Dendritic cell treated with granulocyte-macrophage colony-stimulating factor and Interleukin-4, amounts not matched to agents 40 ng/mL and 50 ng/mL, for 4 days (primary cell): Measurements from ENCODE around the gene CTAGE1.

Source experiments
- H3K27ac Mint-ChIP-seq: one replicate; pipeline ENCODE4 v1.8.0; 2022; ENCODE audit warnings: mild to moderate bottlenecking, mixed read lengths
- H3K27me3 Mint-ChIP-seq: one replicate; pipeline ENCODE4 v1.8.0; 2022; ENCODE audit warnings: mild to moderate bottlenecking, mixed read lengths
- H3K36me3 Mint-ChIP-seq: one replicate; pipeline ENCODE4 v1.8.0; 2022; ENCODE audit warnings: low read depth, mixed read lengths
- H3K4me1 Mint-ChIP-seq: one replicate; pipeline ENCODE4 v1.8.0; 2022; ENCODE audit warnings: low read depth, mixed read lengths
- H3K4me3 Mint-ChIP-seq: one replicate; pipeline ENCODE4 v1.8.0; 2022; ENCODE audit warnings: mild to moderate bottlenecking, moderate library complexity, mixed read lengths
- H3K9me3 Mint-ChIP-seq: one replicate; pipeline ENCODE4 v1.8.0; 2022; ENCODE audit warnings: mixed read lengths
- intact Hi-C: fragments of 100-400 bp; cut with micrococcal nuclease; formaldehyde crosslinking; loops from one replicate; pipeline ENCODE4 v1.15.0; 2022

CTAGE1 gene

DNA sequence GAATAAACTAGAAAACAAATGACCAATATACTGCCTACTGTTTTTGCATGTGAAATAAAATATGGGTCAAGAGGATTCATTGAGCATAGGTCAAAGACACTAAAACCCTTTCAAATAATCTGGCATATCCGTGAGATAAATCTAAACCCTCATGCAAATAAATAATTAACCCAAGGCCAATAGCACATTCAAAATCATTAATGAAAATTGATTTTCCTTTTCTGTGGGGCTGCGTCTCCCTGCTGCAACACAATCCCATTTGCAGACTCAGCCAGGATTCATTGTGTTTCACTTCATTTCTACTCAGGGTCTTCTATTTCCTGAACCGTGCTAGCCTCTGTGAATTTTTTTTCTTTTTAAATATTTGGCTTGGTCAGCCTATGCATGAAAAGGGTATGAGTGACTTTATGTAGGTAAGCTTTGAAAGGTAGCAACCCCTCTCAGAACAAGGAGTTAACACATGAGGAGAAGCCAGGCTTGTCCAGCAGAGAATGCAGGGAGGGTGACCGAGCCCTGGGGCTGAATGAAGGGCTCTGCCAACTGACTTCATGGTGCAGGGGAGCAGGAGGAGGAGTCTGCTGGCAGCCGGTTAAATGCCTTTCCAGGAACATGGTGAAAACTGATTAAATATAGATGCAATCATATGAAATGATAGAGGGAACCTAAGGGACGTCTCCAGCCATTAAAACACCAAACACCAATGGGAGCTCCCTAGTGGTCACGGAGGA is 10.3 kb upstream of the CTAGE1 start:
- Mint-ChIP-seq H3K4me3 (no peak overlapping the region), H3K36me3 (no peaks in the 10 kb centered on the region), H3K4me1 (no peaks in the 10 kb centered on the region), H3K27me3 (no peaks in the 10 kb centered on the region), H3K9me3 (no peaks in the 10 kb centered on the region), H3K27ac (no peak overlapping the region)
- intact Hi-C loops: no loop called here

DNA sequence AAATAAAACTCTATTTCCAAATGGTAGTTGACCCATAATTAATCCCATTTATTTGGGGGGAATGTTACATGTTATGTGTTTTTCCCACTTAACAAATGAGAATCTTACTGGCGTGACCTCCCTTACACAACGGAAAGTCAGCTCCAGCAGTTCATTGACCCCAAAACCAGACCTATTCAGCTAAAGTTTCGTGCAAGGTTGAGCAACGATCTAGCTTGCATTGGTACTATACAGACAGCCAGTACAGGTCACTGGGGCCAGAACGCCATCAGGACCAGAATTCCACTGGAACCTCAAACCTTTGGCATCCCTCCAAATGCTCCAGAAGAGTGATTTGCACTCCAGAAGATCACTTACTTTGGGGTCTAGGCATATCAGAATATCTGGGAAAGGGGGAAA is 6.8 kb upstream of the CTAGE1 start:
- Mint-ChIP-seq H3K36me3 (no peaks in the 10 kb centered on the region), H3K4me1 (no peaks in the 10 kb centered on the region), H3K4me3 (no peak overlapping the region), H3K27ac (no peak overlapping the region), H3K27me3 (no peaks in the 10 kb centered on the region), H3K9me3 (peaks cover 10% of the 10 kb centered on the region)
- intact Hi-C loops: no loop called here

- Mint-ChIP-seq H3K4me1 (no peaks in the 10 kb centered on the region), H3K9me3 (peaks cover 12% of the 10 kb centered on the region), H3K4me3 (no peak overlapping the region), H3K27ac (no peak overlapping the region), H3K36me3 (no peaks in the 10 kb centered on the region), H3K27me3 (no peaks in the 10 kb centered on the region)
- intact Hi-C loops: no loop called here
These were observed 6.3 kb upstream of the CTAGE1 start for GRCh38 chr18:22423878-22424564.

GRCh38 chr18:22422909-22423548 is 5.3 kb upstream of the CTAGE1 start:
- Mint-ChIP-seq H3K27ac (no peak overlapping the region), H3K4me3 (no peak overlapping the region), H3K9me3 (peaks cover 22% of the 10 kb centered on the region), H3K27me3 (no peaks in the 10 kb centered on the region), H3K4me1 (no peaks in the 10 kb centered on the region), H3K36me3 (no peaks in the 10 kb centered on the region)
- intact Hi-C loops: no loop called here

DNA sequence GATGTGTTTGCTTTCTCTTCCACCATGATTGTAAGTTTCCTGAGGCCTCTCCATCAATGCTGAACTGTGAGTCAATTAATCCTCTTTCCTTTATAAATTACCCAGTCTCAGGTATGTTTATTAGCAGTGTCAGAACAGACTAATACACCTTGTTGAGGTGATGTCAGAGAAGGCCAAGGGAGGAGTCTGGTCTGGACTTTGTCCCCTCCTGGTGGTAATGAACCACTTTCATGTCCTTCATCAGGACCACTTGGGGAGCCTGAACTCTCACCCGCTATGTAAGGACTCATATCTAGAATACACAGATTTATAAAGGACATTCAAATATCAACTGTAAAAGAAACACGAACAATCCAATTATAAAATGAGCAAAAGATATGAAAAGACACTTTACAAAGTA is 2.9 kb upstream of the CTAGE1 start:
- Mint-ChIP-seq H3K36me3 (no peaks in the 10 kb centered on the region), H3K27ac (no peak overlapping the region), H3K4me3 (no peak overlapping the region), H3K9me3 (peaks cover 38% of the 10 kb centered on the region), H3K27me3 (no peaks in the 10 kb centered on the region), H3K4me1 (no peaks in the 10 kb centered on the region)
- intact Hi-C loops: no loop called here

- no peaks in the 10 kb centered on the region for H3K4me1 Mint-ChIP-seq
- intact Hi-C loops: no loop called here
- H3K9me3 Mint-ChIP-seq: peaks cover 32% of the 10 kb centered on the region
These were observed 5.4 kb downstream of the CTAGE1 start for GRCh38 chr18:22412176-22412911.

GRCh38 chr18:22411446-22411845 is 6.3 kb downstream of the CTAGE1 start:
- Mint-ChIP-seq H3K36me3 (no peaks in the 10 kb centered on the region), H3K4me1 (no peaks in the 10 kb centered on the region), H3K27ac (no peak overlapping the region), H3K9me3 (peaks cover 27% of the 10 kb centered on the region), H3K27me3 (no peaks in the 10 kb centered on the region), H3K4me3 (no peak overlapping the region)
- intact Hi-C loops: no loop called here

More at GRCh38 chr18:22412176-22412911, 5.4 kb downstream of the CTAGE1 start:
- no peak overlapping the region for H3K27ac Mint-ChIP-seq
- H3K4me3 Mint-ChIP-seq: no peak overlapping the region
- no peaks in the 10 kb centered on the region for H3K36me3 Mint-ChIP-seq
- no peaks in the 10 kb centered on the region for H3K27me3 Mint-ChIP-seq

GRCh38 chr18:22410126-22410525 is 7.6 kb downstream of the CTAGE1 start:
- intact Hi-C loops: no loop called here
- no peak overlapping the region for H3K4me3 Mint-ChIP-seq
- no peak overlapping the region for H3K27ac Mint-ChIP-seq
- no peaks in the 10 kb centered on the region for H3K36me3 Mint-ChIP-seq
- no peaks in the 10 kb centered on the region for H3K4me1 Mint-ChIP-seq
- peaks cover 27% of the 10 kb centered on the region for H3K9me3 Mint-ChIP-seq
- H3K27me3 Mint-ChIP-seq: no peaks in the 10 kb centered on the region

DNA sequence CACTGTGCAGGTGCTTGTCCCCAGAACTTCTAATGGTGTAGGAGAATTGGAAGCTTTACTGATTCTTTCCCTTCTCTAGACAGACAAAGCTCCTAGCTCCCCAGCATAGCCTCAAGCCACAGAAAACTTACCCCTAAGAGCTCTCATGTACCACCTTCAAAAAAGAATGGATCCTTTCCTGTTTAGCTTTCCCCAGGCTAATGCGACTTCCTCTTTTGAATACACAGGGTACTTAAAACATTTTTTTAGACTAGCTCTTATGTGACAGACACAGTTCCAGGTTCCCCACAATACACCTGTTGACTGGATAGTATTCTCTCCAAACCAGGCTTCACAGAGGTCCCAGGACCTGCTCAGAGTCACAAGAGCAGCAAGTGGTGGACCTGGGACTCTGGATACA is 8.3 kb downstream of the CTAGE1 start:
- Mint-ChIP-seq H3K9me3 (peaks cover 27% of the 10 kb centered on the region), H3K27me3 (no peaks in the 10 kb centered on the region), H3K36me3 (no peaks in the 10 kb centered on the region), H3K4me1 (no peaks in the 10 kb centered on the region), H3K4me3 (no peak overlapping the region), H3K27ac (no peak overlapping the region)
- intact Hi-C loops: no loop called here

GRCh38 chr18:22408059-22408458 is 9.7 kb downstream of the CTAGE1 start:
- no peaks in the 10 kb centered on the region for H3K36me3 Mint-ChIP-seq
- H3K27ac Mint-ChIP-seq: no peak overlapping the region
- peaks cover 27% of the 10 kb centered on the region for H3K9me3 Mint-ChIP-seq
- H3K4me3 Mint-ChIP-seq: no peak overlapping the region
- intact Hi-C loops: no loop called here
- no peaks in the 10 kb centered on the region for H3K27me3 Mint-ChIP-seq
- H3K4me1 Mint-ChIP-seq: no peaks in the 10 kb centered on the region

DNA sequence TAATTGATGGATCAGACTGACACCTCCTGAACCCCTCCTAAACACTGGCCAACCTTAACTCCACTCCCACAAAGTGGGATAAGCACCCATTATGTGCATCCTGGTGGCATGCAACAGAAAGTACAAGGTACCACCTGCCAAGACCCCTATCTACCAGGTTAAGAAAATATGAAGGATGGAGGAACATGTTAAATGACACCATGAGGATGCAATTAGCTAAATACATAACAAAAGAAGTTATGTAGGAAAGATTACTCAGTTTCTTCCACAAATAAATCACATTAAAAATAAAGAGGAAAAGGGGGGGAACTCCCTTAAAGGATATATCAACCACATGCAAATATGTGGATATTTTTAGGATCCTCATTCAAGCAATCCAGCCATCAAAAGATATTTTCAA is 12.6 kb downstream of the CTAGE1 start:
- intact Hi-C loops: no loop called here
- Mint-ChIP-seq H3K4me1 (no peaks in the 10 kb centered on the region), H3K9me3 (peaks cover 27% of the 10 kb centered on the region), H3K36me3 (no peaks in the 10 kb centered on the region), H3K27me3 (no peaks in the 10 kb centered on the region), H3K4me3 (no peak overlapping the region), H3K27ac (no peak overlapping the region)

DNA sequence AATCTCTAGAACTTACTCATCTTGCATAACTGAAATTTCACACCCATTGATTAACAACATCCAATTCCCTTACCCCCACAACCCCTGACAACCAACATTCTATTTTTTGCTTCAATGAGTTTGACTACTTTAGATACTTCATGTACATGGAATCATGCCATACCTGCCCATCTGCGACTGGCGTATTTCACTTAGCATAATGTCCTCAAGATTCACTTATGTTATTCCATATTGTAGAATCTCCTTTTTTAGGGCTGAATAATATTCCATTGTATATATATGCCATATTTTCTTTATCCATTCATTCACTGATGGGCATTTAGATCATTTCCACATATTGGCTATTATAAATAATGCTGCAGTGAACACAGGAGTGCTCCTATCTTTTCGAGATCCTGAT is 13.8 kb downstream of the CTAGE1 start:
- H3K27ac Mint-ChIP-seq: no peak overlapping the region
- H3K9me3 Mint-ChIP-seq: peaks cover 20% of the 10 kb centered on the region
- intact Hi-C loops: no loop called here
- H3K4me3 Mint-ChIP-seq: no peak overlapping the region
- H3K4me1 Mint-ChIP-seq: no peaks in the 10 kb centered on the region
- no peaks in the 10 kb centered on the region for H3K27me3 Mint-ChIP-seq
- H3K36me3 Mint-ChIP-seq: no peaks in the 10 kb centered on the region

GRCh38 chr18:22399949-22400348 is 17.8 kb downstream of the CTAGE1 start:
- H3K9me3 Mint-ChIP-seq: no peaks in the 10 kb centered on the region
- intact Hi-C loops: no loop called here
- no peaks in the 10 kb centered on the region for H3K27me3 Mint-ChIP-seq
- no peak overlapping the region for H3K27ac Mint-ChIP-seq
- no peaks in the 10 kb centered on the region for H3K4me1 Mint-ChIP-seq
- H3K4me3 Mint-ChIP-seq: no peak overlapping the region
- no peaks in the 10 kb centered on the region for H3K36me3 Mint-ChIP-seq

GRCh38 chr18:22398464-22398863 is 19.3 kb downstream of the CTAGE1 start:
- intact Hi-C loops: no loop called here

More at GRCh38 chr18:22398464-22398863, 19.3 kb downstream of the CTAGE1 start:
- Mint-ChIP-seq H3K27ac (no peak overlapping the region), H3K36me3 (no peaks in the 10 kb centered on the region), H3K4me3 (no peak overlapping the region), H3K27me3 (no peaks in the 10 kb centered on the region), H3K4me1 (no peaks in the 10 kb centered on the region), H3K9me3 (no peaks in the 10 kb centered on the region)
